ENCODE measurements around the gene EVX2. TPM values are rescaled to one million over a fixed set of nuclear protein-coding genes. Genes with fewer than 3 reads are reported as not detected.

The EVX2 gene
- total RNA-seq, 4 donors from 2014 or later = 0.08 TPM; not detected in 3

GRCh38 chr2:176103742-176104315 lies 20.1 kb upstream of the EVX2 start:
- no peak overlapping the region for H3K4me3 ChIP-seq
- no peaks in the 10 kb centered on the region for H3K36me3 ChIP-seq
- TF ChIP-seq POLR2A (IDR thresholded peaks at IDR 0.05) (no peak), EP300 (IDR thresholded peaks at IDR 0.05) (no peak), POLR2AphosphoS5 (IDR thresholded peaks at IDR 0.05) (no peak)
- TF ChIP-seq, protein P1, sequence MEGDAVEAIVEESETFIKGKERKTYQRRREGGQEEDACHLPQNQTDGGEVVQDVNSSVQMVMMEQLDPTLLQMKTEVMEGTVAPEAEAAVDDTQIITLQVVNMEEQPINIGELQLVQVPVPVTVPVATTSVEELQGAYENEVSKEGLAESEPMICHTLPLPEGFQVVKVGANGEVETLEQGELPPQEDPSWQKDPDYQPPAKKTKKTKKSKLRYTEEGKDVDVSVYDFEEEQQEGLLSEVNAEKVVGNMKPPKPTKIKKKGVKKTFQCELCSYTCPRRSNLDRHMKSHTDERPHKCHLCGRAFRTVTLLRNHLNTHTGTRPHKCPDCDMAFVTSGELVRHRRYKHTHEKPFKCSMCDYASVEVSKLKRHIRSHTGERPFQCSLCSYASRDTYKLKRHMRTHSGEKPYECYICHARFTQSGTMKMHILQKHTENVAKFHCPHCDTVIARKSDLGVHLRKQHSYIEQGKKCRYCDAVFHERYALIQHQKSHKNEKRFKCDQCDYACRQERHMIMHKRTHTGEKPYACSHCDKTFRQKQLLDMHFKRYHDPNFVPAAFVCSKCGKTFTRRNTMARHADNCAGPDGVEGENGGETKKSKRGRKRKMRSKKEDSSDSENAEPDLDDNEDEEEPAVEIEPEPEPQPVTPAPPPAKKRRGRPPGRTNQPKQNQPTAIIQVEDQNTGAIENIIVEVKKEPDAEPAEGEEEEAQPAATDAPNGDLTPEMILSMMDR (IDR thresholded peaks at IDR 0.05) = no peak
- WGBS, 2 donors (ENCODE audit: low coverage in 1 of 2) = 4 to 6% methylated on average over 8 to 13 of the region's 17 CpGs
- H3K4me1 ChIP-seq = peaks cover 0 to 64% (median 31%) of the 10 kb centered on the region in 3 donors
- peaks cover 99% of the 10 kb centered on the region for H3K27me3 ChIP-seq
- no peak for ATAC-seq
- H3K9me3 ChIP-seq = no peaks in the 10 kb centered on the region
- H3K27ac ChIP-seq = no peak overlapping the region

DNA sequence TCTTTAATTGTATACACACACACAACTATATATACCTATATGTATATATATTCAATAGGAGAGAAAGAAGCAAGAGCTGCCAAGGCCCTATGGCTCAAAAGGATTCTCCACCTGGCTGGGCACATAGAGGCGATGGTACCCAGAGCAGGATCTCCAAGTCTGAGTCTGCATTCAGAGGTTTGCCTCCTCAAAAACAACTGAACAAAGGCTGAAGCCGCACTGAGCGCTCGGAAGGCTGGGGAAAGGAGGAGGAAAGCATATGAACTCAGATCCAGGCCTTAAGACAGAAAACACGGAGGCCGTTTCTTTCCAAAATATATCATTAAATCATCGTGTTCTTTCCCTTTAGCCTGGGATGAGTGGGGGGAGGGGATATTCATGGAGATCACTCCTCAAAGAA lies 19.4 kb upstream of the EVX2 start:
- WGBS, 2 donors (ENCODE audit: low coverage in 1 of 2) = 29 to 35% methylated on average over 7 of the region's 7 CpGs
- Histone ChIP-seq H3K4me3 (no peak overlapping the region), H3K4me1 (peaks cover 0 to 64% (median 29%) of the 10 kb centered on the region in 3 donors), H3K27ac (no peak overlapping the region), H3K27me3 (peaks cover 99% of the 10 kb centered on the region), H3K9me3 (no peaks in the 10 kb centered on the region), H3K36me3 (no peaks in the 10 kb centered on the region)
- no peak for TF ChIP-seq POLR2A (IDR thresholded peaks at IDR 0.05)
- TF ChIP-seq, protein P1 (IDR thresholded peaks at IDR 0.05) = no peak
- no peak for ATAC-seq

DNA sequence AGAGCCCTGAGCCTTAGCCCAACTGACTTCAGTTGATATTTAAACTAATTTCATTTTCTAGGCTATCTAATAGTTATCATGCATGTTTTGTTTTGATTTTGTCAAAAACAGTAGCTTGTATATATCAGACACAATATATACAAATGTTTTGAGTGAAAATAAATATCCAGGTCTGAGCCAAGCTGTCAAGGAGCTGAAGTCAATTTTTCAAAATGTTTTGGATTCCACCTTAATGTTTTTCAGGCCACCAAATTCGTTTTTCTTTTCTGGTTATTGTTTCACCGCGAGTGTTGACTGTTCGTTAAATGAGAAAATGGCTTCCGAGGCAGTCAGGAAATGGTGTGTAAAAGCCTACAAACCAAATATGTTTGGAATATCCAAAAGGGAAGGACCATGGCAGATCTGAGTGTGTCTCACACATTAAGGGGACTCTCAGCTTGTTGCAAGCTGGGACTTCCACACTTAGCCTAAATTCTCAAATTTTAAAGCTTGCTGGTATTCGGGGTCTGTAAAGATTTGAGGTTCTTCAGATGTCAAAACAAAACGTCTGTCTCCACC lies 18.6 kb upstream of the EVX2 start:
- H3K36me3 ChIP-seq = no peaks in the 10 kb centered on the region
- H3K9me3 ChIP-seq = no peaks in the 10 kb centered on the region
- TF ChIP-seq EP300 (IDR thresholded peaks at IDR 0.05) = no peak
- TF ChIP-seq, protein P1 (IDR thresholded peaks at IDR 0.05) = no peak
- TF ChIP-seq POLR2A (IDR thresholded peaks at IDR 0.05) = no peak
- TF ChIP-seq POLR2AphosphoS5 (IDR thresholded peaks at IDR 0.05) = no peak
- no peak overlapping the region for H3K4me3 ChIP-seq
- ATAC-seq = no peak
- H3K27me3 ChIP-seq = peaks cover 100% of the 10 kb centered on the region
- H3K27ac ChIP-seq = no peak overlapping the region
- peaks cover 0 to 65% (median 31%) of the 10 kb centered on the region in 3 donors for H3K4me1 ChIP-seq
- 18 to 28% methylated on average over 7 of the region's 7 CpGs for WGBS, 2 donors (ENCODE audit: low coverage in 1 of 2)

DNA sequence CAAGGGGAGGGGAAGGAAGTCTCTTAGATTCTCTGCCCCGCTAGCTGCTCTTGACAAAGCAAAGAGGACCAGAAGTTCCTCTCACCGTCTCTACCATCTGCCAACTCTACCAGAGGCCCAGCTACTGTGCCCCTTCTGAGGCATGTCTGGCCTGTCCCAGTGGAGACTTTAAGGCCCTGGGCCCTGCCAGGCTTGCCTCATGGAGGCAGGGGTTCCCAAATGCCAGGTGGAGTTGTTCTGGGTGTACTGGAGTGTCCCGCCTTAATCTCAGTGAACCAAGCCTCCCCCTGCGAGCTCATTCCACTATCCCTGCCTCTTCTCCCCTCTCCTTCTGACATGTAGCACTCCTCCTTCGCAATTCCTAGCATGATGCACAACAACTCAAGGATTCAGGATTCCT lies 18.1 kb upstream of the EVX2 start:
- peaks cover 0 to 65% (median 29%) of the 10 kb centered on the region in 3 donors for H3K4me1 ChIP-seq
- no peak for ATAC-seq
- no peak overlapping the region for H3K4me3 ChIP-seq
- TF ChIP-seq POLR2AphosphoS5 (IDR thresholded peaks at IDR 0.05) (no peak), EP300 (IDR thresholded peaks at IDR 0.05) (no peak), POLR2A (IDR thresholded peaks at IDR 0.05) (no peak)
- TF ChIP-seq, protein P1 (IDR thresholded peaks at IDR 0.05) = no peak
- no peak overlapping the region for H3K27ac ChIP-seq
- H3K27me3 ChIP-seq = peaks cover 100% of the 10 kb centered on the region
- H3K36me3 ChIP-seq = no peaks in the 10 kb centered on the region
- 5 to 7% methylated on average over 2 to 3 of the region's 5 CpGs for WGBS, 2 donors (ENCODE audit: low coverage in 1 of 2)
- no peaks in the 10 kb centered on the region for H3K9me3 ChIP-seq

- no peaks in the 10 kb centered on the region for H3K36me3 ChIP-seq
- H3K27me3 ChIP-seq = peaks cover 100% of the 10 kb centered on the region
- 6 to 14% methylated on average over 2 of the region's 2 CpGs for WGBS, 2 donors (ENCODE audit: low coverage in 1 of 2)
- no peak overlapping the region for H3K27ac ChIP-seq
- ATAC-seq = no peak
- H3K9me3 ChIP-seq = no peaks in the 10 kb centered on the region
- no peak overlapping the region for H3K4me3 ChIP-seq
- TF ChIP-seq POLR2AphosphoS5 (IDR thresholded peaks at IDR 0.05) (no peak), POLR2A (IDR thresholded peaks at IDR 0.05) (no peak), EP300 (IDR thresholded peaks at IDR 0.05) (no peak)
- TF ChIP-seq, protein P1 (IDR thresholded peaks at IDR 0.05) = no peak
- H3K4me1 ChIP-seq = peaks cover 0 to 65% (median 25%) of the 10 kb centered on the region in 3 donors
Observed at GRCh38 chr2:176101216-176101830, 17.6 kb upstream of the EVX2 start.
